Caco-2 (cell line): ENCODE results near the gene P4HTM. TPM values are rescaled to one million over a fixed set of nuclear protein-coding genes. Genes with fewer than 3 reads are reported as not detected.

Source experiments
- BruUV-seq: library from RNA; stranded (reverse); fragments of 400-500 nt; replicated peaks from 2 replicates; lab custom pipeline; 2021; lab: Mats Ljungman, UMichigan
- CTCF ChIA-PET: fragments of 300-600 bp; sonication (Branson Sonifier 250); formaldehyde crosslinking; loops from one replicate; lab custom pipeline; 2022; ENCODE audit warnings: antibody characterized with exemption; lab: Charles Lee
- POLR2A ChIA-PET: fragments of 300-600 bp; sonication (Branson Sonifier 250); formaldehyde crosslinking; loops from one replicate; lab custom pipeline; 2022; ENCODE audit warnings: antibody characterized with exemption; lab: Charles Lee
- DNase-seq, 2 experiments: peaks; one replicate each; pipeline versions ENCODE4 v3.0.0 to v3.0.0-alpha.2; 2020 to 2022
- H3K27me3 ChIP-seq: replicated peaks from 2 replicates; pipeline ENCODE4 v1.6.0; 2011; ENCODE audit warnings: low read length; ENCODE audit not compliant: control insufficient read depth, insufficient read depth
- H3K36me3 ChIP-seq: 2 replicates; pipeline ENCODE4 v1.5.1; 2011; ENCODE audit warnings: low read length; ENCODE audit not compliant: control insufficient read depth, insufficient read depth
- H3K4me1 ChIP-seq: fragments of 250-450 bp; sonication (Bioruptor Pico); 2 replicates; pipeline ENCODE4 v1.5.1; 2020; ENCODE audit warnings: mild to moderate bottlenecking
- H3K4me3 ChIP-seq: 2 replicates; pipeline ENCODE4 v1.5.1; 2011; ENCODE audit warnings: low read depth, mild to moderate bottlenecking, control low read depth, low read length
- H3K9me3 ChIP-seq: fragments of 250-450 bp; sonication (Bioruptor Pico); 2 replicates; pipeline ENCODE4 v1.5.1; 2020; ENCODE audit warnings: mild to moderate bottlenecking, moderate library complexity
- H3K27ac Mint-ChIP-seq: one replicate; pipeline ENCODE4 v1.8.0; 2022; ENCODE audit warnings: mixed read lengths; ENCODE audit not compliant: unreplicated experiment
- H3K27me3 Mint-ChIP-seq: one replicate; pipeline ENCODE4 v1.8.0; 2022; ENCODE audit warnings: mixed read lengths; ENCODE audit not compliant: insufficient read depth, unreplicated experiment
- H3K36me3 Mint-ChIP-seq: one replicate; pipeline ENCODE4 v1.8.0; 2022; ENCODE audit warnings: mild to moderate bottlenecking, mixed read lengths; ENCODE audit not compliant: insufficient read depth, unreplicated experiment
- H3K4me1 Mint-ChIP-seq: one replicate; pipeline ENCODE4 v1.8.0; 2022; ENCODE audit warnings: low read depth, mixed read lengths; ENCODE audit not compliant: unreplicated experiment
- H3K4me3 Mint-ChIP-seq: one replicate; pipeline ENCODE4 v1.8.0; 2022; ENCODE audit warnings: mild to moderate bottlenecking, moderate library complexity, mixed read lengths; ENCODE audit not compliant: unreplicated experiment
- H3K9me3 Mint-ChIP-seq: one replicate; pipeline ENCODE4 v1.8.0; 2022; ENCODE audit warnings: mixed read lengths; ENCODE audit not compliant: unreplicated experiment
- CTCF ChIP-seq, 2 experiments: fragments of 200-600 bp in 1 of 2; IDR thresholded peaks; 1 replicate in 1 of 2; 2 replicates in 1 of 2; pipeline versions ENCODE4 v1.5.1 to v1.8.0; 2011 to 2022; ENCODE audit warnings: antibody characterized with exemption in 1 of 2, control low read depth in 1 of 2, inconsistent platforms in 1 of 2, low read depth in 1 of 2, low read length in 1 of 2, mild to moderate bottlenecking in 1 of 2, moderate library complexity in 1 of 2; ENCODE audit not compliant: insufficient read depth in 1 of 2, severe bottlenecking in 1 of 2, unreplicated experiment in 1 of 2
- intact Hi-C: fragments of 100-400 bp; cut with micrococcal nuclease; formaldehyde crosslinking; loops from one replicate; pipeline ENCODE4 v1.10.0; 2022; ENCODE audit not compliant: unreplicated experiment
- total RNA-seq: library from RNA; stranded (reverse); gene quantifications from 2 replicates; pipeline ENCODE4 v1.2.3, GENCODE V29; 2022

Gene P4HTM
- total RNA-seq, 1 experiment from 2014 or later = 24.4 TPM

- BruUV-seq = no TSS peak
- no peaks in the 10 kb centered on the region for H3K27me3 Mint-ChIP-seq
- POLR2A ChIA-PET = interaction anchor here (0.9 kb wide), 1 partner anchor 11 kb away, joined by 3 read pairs; no protein-coding TSS in a partner anchor
Measured at GRCh38 chr3:48996640-48997039, 6.6 kb downstream of the P4HTM start.

GRCh38 chr3:48997102-48997635 lies 7.1 kb downstream of the P4HTM start:
- Histone ChIP-seq H3K4me3 (no peak overlapping the region), H3K4me1 (no peaks in the 10 kb centered on the region), H3K27me3 (no peaks in the 10 kb centered on the region), H3K9me3 (no peaks in the 10 kb centered on the region), H3K36me3 (peaks cover 2% of the 10 kb centered on the region; the same call in 1 of the 2 replicates)
- no peak overlapping the region for H3K27ac Mint-ChIP-seq
- no peak for TF ChIP-seq CTCF (IDR thresholded peaks at IDR 0.05; ENCODE audit: insufficient read depth in 1 of 2, low read depth in 1 of 2, low read length in 1 of 2, severe bottlenecking in 1 of 2, unreplicated experiment in 1 of 2)
- BruUV-seq = no TSS peak
- no peaks in the 10 kb centered on the region for H3K4me1 Mint-ChIP-seq
- H3K36me3 Mint-ChIP-seq = peaks cover 27% of the 10 kb centered on the region
- no peak for DNase-seq
- H3K9me3 Mint-ChIP-seq = no peaks in the 10 kb centered on the region
- no peak overlapping the region for H3K4me3 Mint-ChIP-seq
- H3K27me3 Mint-ChIP-seq = no peaks in the 10 kb centered on the region
- intact Hi-C loops = no loop called here
- CTCF ChIA-PET = interaction anchor here (2.5 kb wide), 1 partner anchor 9 kb away, joined by 8 read pairs; no protein-coding TSS in a partner anchor
- POLR2A ChIA-PET = interaction anchor here (0.9 kb wide), 1 partner anchor 10 kb away, joined by 3 read pairs; no protein-coding TSS in a partner anchor

More at GRCh38 chr3:48996640-48997039, 6.6 kb downstream of the P4HTM start:
- Histone ChIP-seq H3K4me3 (no peak overlapping the region), H3K27me3 (no peaks in the 10 kb centered on the region), H3K36me3 (peaks cover 2% of the 10 kb centered on the region; the same call in 1 of the 2 replicates), H3K9me3 (no peaks in the 10 kb centered on the region), H3K4me1 (0 out of 2 replicates have a peak, but pooled peaks cover under 1% of the 10 kb centered on the region)
- CTCF ChIA-PET = interaction anchor here (2.5 kb wide), 1 partner anchor 9 kb away, joined by 8 read pairs; no protein-coding TSS in a partner anchor
- DNase-seq = no peak
- intact Hi-C loops = no loop called here
- TF ChIP-seq CTCF (IDR thresholded peaks at IDR 0.05; ENCODE audit: insufficient read depth in 1 of 2, low read depth in 1 of 2, low read length in 1 of 2, severe bottlenecking in 1 of 2, unreplicated experiment in 1 of 2) = no peak
- no peak overlapping the region for H3K27ac Mint-ChIP-seq
- no peaks in the 10 kb centered on the region for H3K4me1 Mint-ChIP-seq
- peaks cover 23% of the 10 kb centered on the region for H3K36me3 Mint-ChIP-seq
- H3K4me3 Mint-ChIP-seq = no peak overlapping the region
- no peaks in the 10 kb centered on the region for H3K9me3 Mint-ChIP-seq

- H3K36me3 ChIP-seq = peaks cover 2% of the 10 kb centered on the region; the same call in 1 of the 2 replicates
- H3K9me3 ChIP-seq = no peaks in the 10 kb centered on the region
- no peak for DNase-seq
- Mint-ChIP-seq H3K27me3 (no peaks in the 10 kb centered on the region), H3K9me3 (no peaks in the 10 kb centered on the region), H3K27ac (no peak overlapping the region), H3K4me3 (no peak overlapping the region), H3K4me1 (no peaks in the 10 kb centered on the region), H3K36me3 (peaks cover 29% of the 10 kb centered on the region)
- ChIA-PET POLR2A (no interaction called here), CTCF (interaction anchor here (2.5 kb wide), 1 partner anchor 10 kb away, joined by 8 read pairs; no protein-coding TSS in a partner anchor)
- BruUV-seq = no TSS peak
- H3K4me3 ChIP-seq = no peak overlapping the region
- H3K4me1 ChIP-seq = no peaks in the 10 kb centered on the region
- no peak for TF ChIP-seq CTCF (IDR thresholded peaks at IDR 0.05; ENCODE audit: insufficient read depth in 1 of 2, low read depth in 1 of 2, low read length in 1 of 2, severe bottlenecking in 1 of 2, unreplicated experiment in 1 of 2)
- no peaks in the 10 kb centered on the region for H3K27me3 ChIP-seq
- intact Hi-C loops = no loop called here
Measured at GRCh38 chr3:48997714-48998637, 7.9 kb downstream of the P4HTM start.
